ENCODE measurements around the gene BMPER. TPM values are rescaled to one million over a fixed set of nuclear protein-coding genes. Genes with fewer than 3 reads are reported as not detected.

BMPER gene
- total RNA-seq, 5 donors from 2014 or later (not counting 1 experiment from before 2014, with no cell fraction given): 0.20 to 0.47 TPM; not detected in 3

- H3K9me3 ChIP-seq: no peaks in the 10 kb centered on the region
- H3K27ac ChIP-seq (ENCODE audit: low read length): no peak overlapping the region
- no peak overlapping the region for H3K4me3 ChIP-seq (ENCODE audit: control insufficient read depth in 1 of 2, extremely low read depth in 1 of 2, low read length in 1 of 2)
- no peaks in the 10 kb centered on the region for H3K4me1 Mint-ChIP-seq
- WGBS (ENCODE audit: insufficient coverage): no CpG with 5 or more reads among the region's 3 CpGs
- ChIA-PET POLR2A (no interaction called here), CTCF (no interaction called here)
- H3K9me3 Mint-ChIP-seq: peaks cover 0 to 4% (median 0%) of the 10 kb centered on the region in 3 donors
- no peaks in the 10 kb centered on the region for H3K36me3 Mint-ChIP-seq
- no peaks in the 10 kb centered on the region for H3K36me3 ChIP-seq (ENCODE audit: control insufficient read depth in 2 of 2, extremely low read depth in 1 of 2, insufficient read depth in 1 of 2, low read length in 1 of 2)
- no peaks in the 10 kb centered on the region for H3K27me3 ChIP-seq (replicated peaks in 1 of 2; ENCODE audit: control insufficient read depth in 2 of 2, extremely low read depth in 1 of 2, insufficient read depth in 2 of 2, low read length in 1 of 2)
- no peaks in the 10 kb centered on the region for H3K27me3 Mint-ChIP-seq
- H3K4me1 ChIP-seq (ENCODE audit: control insufficient read depth in 1 of 2, extremely low read depth in 1 of 2, insufficient read depth in 2 of 2, low read length in 2 of 2): no peaks in the 10 kb centered on the region
- no peak overlapping the region for H3K27ac Mint-ChIP-seq
- ATAC-seq (replicated peaks in 1 of 4): no peak
- no peak for DNase-seq
- no peak overlapping the region for H3K4me3 Mint-ChIP-seq
Measured at GRCh38 chr7:34093276-34093675, 187.9 kb downstream of the BMPER start.

DNA sequence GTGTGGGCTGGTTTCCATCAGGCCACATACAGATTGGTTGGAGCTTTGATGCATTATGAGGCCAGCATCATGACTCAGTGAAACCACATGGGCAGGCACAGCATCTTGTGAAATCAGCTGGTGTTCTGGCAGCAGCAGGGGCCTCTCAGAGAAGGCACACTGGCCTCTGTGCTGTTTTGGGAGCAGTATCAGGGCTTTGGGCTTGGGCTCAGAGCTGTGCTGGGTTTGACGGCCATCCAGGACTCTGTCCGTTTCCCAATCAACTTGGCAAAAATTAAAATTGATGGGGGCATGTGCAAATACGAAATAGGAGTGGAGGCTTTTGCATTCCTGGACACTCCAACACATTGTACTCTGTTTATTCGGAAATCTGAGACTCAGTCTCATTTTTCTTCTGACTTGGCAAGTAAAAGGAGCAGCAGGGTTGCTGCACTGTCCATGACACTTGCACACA, 190.9 kb downstream of the BMPER start:
- no peak overlapping the region for H3K4me3 ChIP-seq (ENCODE audit: control insufficient read depth in 1 of 2, extremely low read depth in 1 of 2, low read length in 1 of 2)
- H3K4me3 Mint-ChIP-seq: no peak overlapping the region
- H3K27me3 Mint-ChIP-seq: no peaks in the 10 kb centered on the region
- ATAC-seq (replicated peaks in 1 of 4): no peak
- DNase-seq: no peak
- CTCF ChIA-PET: no interaction called here
- peaks cover 0 to 4% (median 0%) of the 10 kb centered on the region in 3 donors for H3K9me3 Mint-ChIP-seq
- no peaks in the 10 kb centered on the region for H3K36me3 ChIP-seq (ENCODE audit: control insufficient read depth in 2 of 2, extremely low read depth in 1 of 2, insufficient read depth in 1 of 2, low read length in 1 of 2)
- H3K27me3 ChIP-seq (replicated peaks in 1 of 2; ENCODE audit: control insufficient read depth in 2 of 2, extremely low read depth in 1 of 2, insufficient read depth in 2 of 2, low read length in 1 of 2): no peaks in the 10 kb centered on the region
- WGBS (ENCODE audit: insufficient coverage): no CpG with 5 or more reads among the region's 4 CpGs
- H3K36me3 Mint-ChIP-seq: no peaks in the 10 kb centered on the region
- no peaks in the 10 kb centered on the region for H3K4me1 Mint-ChIP-seq
- no peaks in the 10 kb centered on the region for H3K4me1 ChIP-seq (ENCODE audit: control insufficient read depth in 1 of 2, extremely low read depth in 1 of 2, insufficient read depth in 2 of 2, low read length in 2 of 2)
- no peak overlapping the region for H3K27ac ChIP-seq (ENCODE audit: low read length)
- POLR2A ChIA-PET: no interaction called here
- no peak overlapping the region for H3K27ac Mint-ChIP-seq
- H3K9me3 ChIP-seq: no peaks in the 10 kb centered on the region

DNA sequence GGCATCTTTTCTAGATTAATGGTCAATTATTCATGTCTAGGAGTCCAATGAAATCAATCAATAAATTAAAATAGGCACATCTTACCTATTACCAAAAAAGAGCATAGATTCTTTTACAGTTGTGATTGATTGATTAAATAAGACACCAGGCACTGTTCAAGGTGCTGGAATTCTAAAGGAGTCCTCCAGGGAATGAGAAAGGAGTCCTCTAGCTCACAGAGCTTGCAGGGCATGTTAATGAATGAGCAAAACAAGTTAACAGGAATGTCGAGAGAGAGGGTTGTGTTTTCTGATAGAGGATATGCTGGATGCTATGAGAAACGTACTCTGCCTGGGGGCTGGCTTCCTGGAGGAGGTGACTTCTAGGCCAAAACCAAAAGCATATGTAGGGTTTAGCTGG, 191.4 kb downstream of the BMPER start:
- no peaks in the 10 kb centered on the region for H3K36me3 Mint-ChIP-seq
- 71% methylated on average over 1 of the region's 2 CpGs for WGBS (ENCODE audit: insufficient coverage)
- DNase-seq: no peak
- no peak for ATAC-seq (replicated peaks in 1 of 4)
- no peak overlapping the region for H3K4me3 Mint-ChIP-seq
- Histone ChIP-seq H3K9me3 (no peaks in the 10 kb centered on the region), H3K4me3 (ENCODE audit: control insufficient read depth in 1 of 2, extremely low read depth in 1 of 2, low read length in 1 of 2) (no peak overlapping the region), H3K36me3 (ENCODE audit: control insufficient read depth in 2 of 2, extremely low read depth in 1 of 2, insufficient read depth in 1 of 2, low read length in 1 of 2) (no peaks in the 10 kb centered on the region), H3K27me3 (replicated peaks in 1 of 2; ENCODE audit: control insufficient read depth in 2 of 2, extremely low read depth in 1 of 2, insufficient read depth in 2 of 2, low read length in 1 of 2) (no peaks in the 10 kb centered on the region), H3K27ac (ENCODE audit: low read length) (no peak overlapping the region), H3K4me1 (ENCODE audit: control insufficient read depth in 1 of 2, extremely low read depth in 1 of 2, insufficient read depth in 2 of 2, low read length in 2 of 2) (no peaks in the 10 kb centered on the region)
- H3K4me1 Mint-ChIP-seq: no peaks in the 10 kb centered on the region
- peaks cover 0 to 4% (median 0%) of the 10 kb centered on the region in 3 donors for H3K9me3 Mint-ChIP-seq
- CTCF ChIA-PET: no interaction called here
- POLR2A ChIA-PET: no interaction called here
- H3K27ac Mint-ChIP-seq: no peak overlapping the region
- H3K27me3 Mint-ChIP-seq: no peaks in the 10 kb centered on the region

DNA sequence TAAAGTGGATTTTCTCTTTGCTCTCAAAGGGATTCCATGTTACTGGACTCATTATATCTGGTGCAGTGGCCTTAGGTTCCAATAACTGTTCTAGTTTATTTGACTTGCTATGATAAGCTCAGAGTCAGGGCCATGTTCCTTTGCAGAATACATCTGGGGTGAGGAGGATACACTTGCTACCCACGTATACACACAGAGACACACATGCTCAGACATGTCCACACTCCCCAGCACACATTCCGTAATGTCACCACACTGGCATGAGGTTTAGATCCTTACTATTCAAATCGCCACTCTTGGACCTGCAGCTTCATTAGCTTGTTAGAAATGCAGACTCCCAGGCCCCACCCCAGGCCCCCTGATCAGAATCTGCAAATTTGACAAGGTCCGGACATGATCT, 195.3 kb downstream of the BMPER start:
- 36% methylated on average over 2 of the region's 4 CpGs for WGBS (ENCODE audit: insufficient coverage)
- Histone ChIP-seq H3K4me3 (ENCODE audit: control insufficient read depth in 1 of 2, extremely low read depth in 1 of 2, low read length in 1 of 2) (no peak overlapping the region), H3K9me3 (no peaks in the 10 kb centered on the region), H3K27ac (ENCODE audit: low read length) (no peak overlapping the region), H3K4me1 (ENCODE audit: control insufficient read depth in 1 of 2, extremely low read depth in 1 of 2, insufficient read depth in 2 of 2, low read length in 2 of 2) (no peaks in the 10 kb centered on the region), H3K27me3 (replicated peaks in 1 of 2; ENCODE audit: control insufficient read depth in 2 of 2, extremely low read depth in 1 of 2, insufficient read depth in 2 of 2, low read length in 1 of 2) (no peaks in the 10 kb centered on the region), H3K36me3 (ENCODE audit: control insufficient read depth in 2 of 2, extremely low read depth in 1 of 2, insufficient read depth in 1 of 2, low read length in 1 of 2) (no peaks in the 10 kb centered on the region)
- no peak overlapping the region for H3K27ac Mint-ChIP-seq
- no peak for ATAC-seq (replicated peaks in 1 of 4)
- DNase-seq: no peak
- peaks cover 0 to 13% (median 0%) of the 10 kb centered on the region in 3 donors for H3K9me3 Mint-ChIP-seq
- no peaks in the 10 kb centered on the region for H3K36me3 Mint-ChIP-seq
- ChIA-PET POLR2A (no interaction called here), CTCF (no interaction called here)
- no peak overlapping the region for H3K4me3 Mint-ChIP-seq
- no peaks in the 10 kb centered on the region for H3K27me3 Mint-ChIP-seq
- H3K4me1 Mint-ChIP-seq: no peaks in the 10 kb centered on the region

GRCh38 chr7:34104115-34104514, 198.8 kb downstream of the BMPER start:
- H3K27me3 ChIP-seq (replicated peaks in 1 of 2; ENCODE audit: control insufficient read depth in 2 of 2, extremely low read depth in 1 of 2, insufficient read depth in 2 of 2, low read length in 1 of 2): no peaks in the 10 kb centered on the region
- ATAC-seq (replicated peaks in 1 of 4) (no peak), DNase-seq (no peak)
- no peaks in the 10 kb centered on the region for H3K36me3 Mint-ChIP-seq
- H3K4me1 ChIP-seq (ENCODE audit: control insufficient read depth in 1 of 2, extremely low read depth in 1 of 2, insufficient read depth in 2 of 2, low read length in 2 of 2): no peaks in the 10 kb centered on the region
- WGBS (ENCODE audit: insufficient coverage): 100% methylated on average over 1 of the region's 6 CpGs
- H3K9me3 Mint-ChIP-seq: peaks cover 0 to 19% (median 0%) of the 10 kb centered on the region in 3 donors
- ChIA-PET CTCF (interaction anchor here in 1 of 2 donors (0.6 kb wide), 1 partner anchor 21 kb away, joined by 5 read pairs; no protein-coding TSS in a partner anchor), POLR2A (no interaction called here)
- H3K27ac Mint-ChIP-seq: no peak overlapping the region
- H3K9me3 ChIP-seq: no peaks in the 10 kb centered on the region
- no peak overlapping the region for H3K4me3 ChIP-seq (ENCODE audit: control insufficient read depth in 1 of 2, extremely low read depth in 1 of 2, low read length in 1 of 2)
- no peaks in the 10 kb centered on the region for H3K4me1 Mint-ChIP-seq
- no peak overlapping the region for H3K4me3 Mint-ChIP-seq
- no peak overlapping the region for H3K27ac ChIP-seq (ENCODE audit: low read length)
- H3K36me3 ChIP-seq (ENCODE audit: control insufficient read depth in 2 of 2, extremely low read depth in 1 of 2, insufficient read depth in 1 of 2, low read length in 1 of 2): no peaks in the 10 kb centered on the region
- H3K27me3 Mint-ChIP-seq: no peaks in the 10 kb centered on the region

- no peak for DNase-seq
- H3K4me1 Mint-ChIP-seq: no peaks in the 10 kb centered on the region
- no peak for ATAC-seq (replicated peaks in 1 of 4)
- ChIA-PET CTCF (interaction anchor here in 1 of 2 donors (0.6 kb wide), 1 partner anchor 21 kb away, joined by 5 read pairs; no protein-coding TSS in a partner anchor), POLR2A (no interaction called here)
- peaks cover 0 to 19% (median 0%) of the 10 kb centered on the region in 3 donors for H3K9me3 Mint-ChIP-seq
- Histone ChIP-seq H3K4me3 (ENCODE audit: control insufficient read depth in 1 of 2, extremely low read depth in 1 of 2, low read length in 1 of 2) (no peak overlapping the region), H3K9me3 (no peaks in the 10 kb centered on the region), H3K27me3 (replicated peaks in 1 of 2; ENCODE audit: control insufficient read depth in 2 of 2, extremely low read depth in 1 of 2, insufficient read depth in 2 of 2, low read length in 1 of 2) (no peaks in the 10 kb centered on the region), H3K36me3 (ENCODE audit: control insufficient read depth in 2 of 2, extremely low read depth in 1 of 2, insufficient read depth in 1 of 2, low read length in 1 of 2) (no peaks in the 10 kb centered on the region), H3K4me1 (ENCODE audit: control insufficient read depth in 1 of 2, extremely low read depth in 1 of 2, insufficient read depth in 2 of 2, low read length in 2 of 2) (no peaks in the 10 kb centered on the region), H3K27ac (ENCODE audit: low read length) (no peak overlapping the region)
- 88% methylated on average over 1 of the region's 1 CpG for WGBS (ENCODE audit: insufficient coverage)
- no peaks in the 10 kb centered on the region for H3K36me3 Mint-ChIP-seq
- H3K27me3 Mint-ChIP-seq: no peaks in the 10 kb centered on the region
- no peak overlapping the region for H3K27ac Mint-ChIP-seq
- H3K4me3 Mint-ChIP-seq: no peak overlapping the region
Measured at GRCh38 chr7:34104992-34105391, 199.7 kb downstream of the BMPER start.

- Mint-ChIP-seq H3K27ac (no peak overlapping the region), H3K4me3 (no peak overlapping the region), H3K9me3 (peaks cover 0 to 19% (median 0%) of the 10 kb centered on the region in 3 donors), H3K27me3 (no peaks in the 10 kb centered on the region), H3K4me1 (no peaks in the 10 kb centered on the region), H3K36me3 (no peaks in the 10 kb centered on the region)
- H3K36me3 ChIP-seq (ENCODE audit: control insufficient read depth in 2 of 2, extremely low read depth in 1 of 2, insufficient read depth in 1 of 2, low read length in 1 of 2): no peaks in the 10 kb centered on the region
- no peak for DNase-seq
- 83% methylated on average over 4 of the region's 5 CpGs for WGBS (ENCODE audit: insufficient coverage)
- no peak for ATAC-seq (replicated peaks in 1 of 4)
- H3K9me3 ChIP-seq: no peaks in the 10 kb centered on the region
- H3K27me3 ChIP-seq (replicated peaks in 1 of 2; ENCODE audit: control insufficient read depth in 2 of 2, extremely low read depth in 1 of 2, insufficient read depth in 2 of 2, low read length in 1 of 2): no peaks in the 10 kb centered on the region
- POLR2A ChIA-PET: no interaction called here
- no peak overlapping the region for H3K4me3 ChIP-seq (ENCODE audit: control insufficient read depth in 1 of 2, extremely low read depth in 1 of 2, low read length in 1 of 2)
- no peaks in the 10 kb centered on the region for H3K4me1 ChIP-seq (ENCODE audit: control insufficient read depth in 1 of 2, extremely low read depth in 1 of 2, insufficient read depth in 2 of 2, low read length in 2 of 2)
- CTCF ChIA-PET: no interaction called here
- no peak overlapping the region for H3K27ac ChIP-seq (ENCODE audit: low read length)
Measured at GRCh38 chr7:34107276-34107675, 201.9 kb downstream of the BMPER start.
